ENCODE measurements around the gene ACTR6. TPM values are rescaled to one million over a fixed set of nuclear protein-coding genes. Genes with fewer than 3 reads are reported as not detected.
"Not testable (repeated sequence)": the region's sequence is repeated elsewhere in the genome, so short reads cannot be mapped to it uniquely, and the experiment has no call there.

The ACTR6 gene
- total RNA-seq, 3 donors from 2014 or later = 20.4 to 26.5 (median 21.4) TPM

DNA sequence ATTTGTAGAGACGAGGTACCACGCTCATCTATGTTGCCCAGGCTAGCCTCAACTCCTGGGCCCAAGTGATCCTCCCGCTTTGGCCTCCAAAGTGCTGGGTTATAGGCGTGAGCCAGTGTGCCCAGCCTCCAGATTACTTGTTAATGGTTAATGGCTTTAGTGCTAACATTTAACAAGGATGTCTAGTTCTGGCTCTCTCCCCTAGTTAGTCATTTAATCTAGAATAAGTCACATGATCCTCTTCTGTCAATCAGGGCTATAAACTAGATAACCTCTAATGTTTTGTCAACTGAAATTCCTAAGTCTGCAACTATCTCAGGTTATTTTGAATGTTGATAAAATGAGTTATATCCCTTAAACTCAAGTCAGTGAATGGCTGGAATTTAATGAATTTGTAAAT lies 15.7 kb downstream of the ACTR6 start:
- TF ChIP-seq, protein P1, sequence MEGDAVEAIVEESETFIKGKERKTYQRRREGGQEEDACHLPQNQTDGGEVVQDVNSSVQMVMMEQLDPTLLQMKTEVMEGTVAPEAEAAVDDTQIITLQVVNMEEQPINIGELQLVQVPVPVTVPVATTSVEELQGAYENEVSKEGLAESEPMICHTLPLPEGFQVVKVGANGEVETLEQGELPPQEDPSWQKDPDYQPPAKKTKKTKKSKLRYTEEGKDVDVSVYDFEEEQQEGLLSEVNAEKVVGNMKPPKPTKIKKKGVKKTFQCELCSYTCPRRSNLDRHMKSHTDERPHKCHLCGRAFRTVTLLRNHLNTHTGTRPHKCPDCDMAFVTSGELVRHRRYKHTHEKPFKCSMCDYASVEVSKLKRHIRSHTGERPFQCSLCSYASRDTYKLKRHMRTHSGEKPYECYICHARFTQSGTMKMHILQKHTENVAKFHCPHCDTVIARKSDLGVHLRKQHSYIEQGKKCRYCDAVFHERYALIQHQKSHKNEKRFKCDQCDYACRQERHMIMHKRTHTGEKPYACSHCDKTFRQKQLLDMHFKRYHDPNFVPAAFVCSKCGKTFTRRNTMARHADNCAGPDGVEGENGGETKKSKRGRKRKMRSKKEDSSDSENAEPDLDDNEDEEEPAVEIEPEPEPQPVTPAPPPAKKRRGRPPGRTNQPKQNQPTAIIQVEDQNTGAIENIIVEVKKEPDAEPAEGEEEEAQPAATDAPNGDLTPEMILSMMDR (IDR thresholded peaks at IDR 0.05) = no peak
- H3K36me3 ChIP-seq (ENCODE audit: low read depth) = no peaks in the 10 kb centered on the region
- ATAC-seq = peak; percentile 88

DNA sequence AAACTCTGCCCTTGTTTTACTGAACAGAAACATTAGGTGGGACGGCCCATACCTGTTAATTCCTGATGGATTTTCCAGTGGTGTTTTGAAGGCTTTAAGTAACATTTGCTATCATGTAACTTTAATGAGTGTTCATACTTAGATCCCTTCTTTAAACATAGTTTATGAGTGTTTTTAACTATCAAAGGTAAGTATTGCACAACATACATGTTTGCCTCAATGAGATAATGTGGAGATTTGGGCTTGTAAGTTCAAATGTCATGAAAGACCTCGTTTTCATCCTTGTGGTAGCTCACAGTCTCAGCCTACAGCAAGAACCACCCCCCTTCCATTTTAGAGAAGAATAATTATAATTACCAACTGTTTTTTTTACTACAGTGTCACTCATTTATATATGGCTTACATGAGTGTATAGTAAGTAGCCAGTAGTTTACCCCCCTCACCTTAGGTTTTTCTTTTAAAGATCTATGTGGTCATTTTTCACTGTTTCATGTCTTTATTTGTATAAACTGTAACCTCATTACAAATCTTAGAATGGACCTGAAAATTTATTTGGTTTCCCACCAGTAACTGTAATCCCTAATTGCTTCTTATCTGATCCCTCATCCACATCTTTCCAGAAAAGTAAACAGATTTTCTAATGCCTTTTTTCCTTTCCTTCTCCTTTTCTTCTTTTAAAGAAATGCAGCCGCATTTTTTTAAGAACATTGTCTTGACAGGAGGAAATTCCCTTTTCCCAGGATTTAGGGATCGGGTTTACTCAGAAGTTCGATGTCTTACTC lies 18.9 kb downstream of the ACTR6 start:
- TF ChIP-seq, protein P1 (IDR thresholded peaks at IDR 0.05) = no peak
- no peak for ATAC-seq
- no peak overlapping the region for H3K4me3 ChIP-seq
- H3K36me3 ChIP-seq (ENCODE audit: low read depth) = no peaks in the 10 kb centered on the region
- DNase-seq = no peak
- H3K9me3 ChIP-seq = no peaks in the 10 kb centered on the region
- peaks cover 5% of the 10 kb centered on the region for H3K4me1 ChIP-seq (ENCODE audit: low read depth)
- intact Hi-C loops (cut with DNase I, micrococcal nuclease) = no loop called here

More for the DNA sequence above, 15.7 kb downstream of the ACTR6 start:
- no peak for DNase-seq
- intact Hi-C loops (cut with DNase I, micrococcal nuclease) = no loop called here
- no peaks in the 10 kb centered on the region for H3K9me3 ChIP-seq
- peaks cover 5% of the 10 kb centered on the region for H3K4me1 ChIP-seq (ENCODE audit: low read depth)
- no peak overlapping the region for H3K4me3 ChIP-seq

DNA sequence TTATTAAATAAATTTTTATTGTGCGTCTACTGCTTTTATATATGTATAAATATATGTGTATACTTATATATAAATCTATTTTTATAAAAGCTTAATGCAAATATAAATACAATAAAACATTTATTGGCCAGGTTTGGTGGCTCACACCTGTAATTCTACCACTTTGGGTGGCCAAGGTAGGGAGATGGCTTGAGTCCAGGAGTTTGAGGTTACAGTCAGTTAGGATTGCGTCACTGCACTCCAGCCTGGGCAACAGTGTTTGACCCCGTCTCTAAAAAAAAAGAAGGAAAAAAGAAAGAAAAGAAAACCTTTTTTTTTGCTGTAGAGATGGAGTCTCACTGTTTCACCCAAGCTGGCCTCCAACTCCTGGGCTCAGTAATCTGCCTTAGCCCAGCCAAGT lies 20.9 kb downstream of the ACTR6 start:
- intact Hi-C loops (cut with DNase I, micrococcal nuclease) = no loop called here
- ATAC-seq (peak; percentile 51), DNase-seq (no peak)
- H3K4me3 ChIP-seq = no peak overlapping the region
- no peaks in the 10 kb centered on the region for H3K4me1 ChIP-seq (ENCODE audit: low read depth)
- no peaks in the 10 kb centered on the region for H3K9me3 ChIP-seq
- TF ChIP-seq, protein P1 (IDR thresholded peaks at IDR 0.05) = no peak
- no peaks in the 10 kb centered on the region for H3K36me3 ChIP-seq (ENCODE audit: low read depth)

DNA sequence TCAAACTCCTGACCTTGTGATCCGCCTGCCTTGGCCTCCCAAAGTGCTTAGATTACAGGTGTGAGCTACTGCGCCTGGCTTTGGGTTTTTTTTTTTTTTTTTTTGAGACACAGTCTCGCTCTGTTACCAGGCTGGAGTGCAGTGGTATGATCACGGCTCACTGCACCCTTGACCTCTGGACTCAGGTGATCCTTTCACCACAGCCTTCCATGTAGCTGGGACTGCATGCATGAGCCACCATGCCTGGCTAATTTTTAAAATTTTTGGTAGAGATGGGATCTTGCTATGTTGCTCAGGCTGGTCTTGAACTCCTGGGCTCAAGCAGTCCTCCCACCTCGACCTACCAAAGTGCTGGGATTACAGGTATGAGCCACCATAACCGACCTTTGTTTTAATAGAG lies 21.6 kb downstream of the ACTR6 start:
- H3K4me1 ChIP-seq (ENCODE audit: low read depth); H3K9me3 ChIP-seq; ATAC-seq; DNase-seq; H3K36me3 ChIP-seq (ENCODE audit: low read depth); intact Hi-C loops (cut with DNase I, micrococcal nuclease); H3K4me3 ChIP-seq: not testable (repeated sequence)

DNA sequence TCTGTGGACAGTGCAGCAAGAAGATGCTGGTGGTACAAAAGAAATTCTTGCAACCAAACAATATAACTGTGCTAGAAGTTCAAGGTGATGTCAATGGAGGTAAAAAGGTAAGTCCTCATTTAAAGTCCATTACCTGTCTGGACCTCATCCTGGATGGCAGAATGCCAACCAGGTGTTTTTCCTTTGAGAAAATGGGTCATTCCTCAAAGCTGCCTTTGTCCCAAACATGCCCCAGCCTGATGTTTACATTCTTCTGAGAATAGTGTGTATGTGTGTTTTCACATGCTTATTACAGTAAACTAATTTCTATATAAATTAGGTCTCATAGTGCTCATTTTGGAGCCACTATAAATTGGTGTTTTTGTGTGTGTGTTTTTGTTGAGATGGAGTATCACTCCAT lies 24.9 kb downstream of the ACTR6 start:
- Histone ChIP-seq H3K9me3 (no peaks in the 10 kb centered on the region), H3K4me3 (no peak overlapping the region), H3K36me3 (ENCODE audit: low read depth) (no peaks in the 10 kb centered on the region), H3K4me1 (ENCODE audit: low read depth) (no peaks in the 10 kb centered on the region)
- DNase-seq (no peak), ATAC-seq (no peak)
- intact Hi-C loops (cut with DNase I, micrococcal nuclease) = no loop called here
- TF ChIP-seq, protein P1 (IDR thresholded peaks at IDR 0.05) = no peak

DNA sequence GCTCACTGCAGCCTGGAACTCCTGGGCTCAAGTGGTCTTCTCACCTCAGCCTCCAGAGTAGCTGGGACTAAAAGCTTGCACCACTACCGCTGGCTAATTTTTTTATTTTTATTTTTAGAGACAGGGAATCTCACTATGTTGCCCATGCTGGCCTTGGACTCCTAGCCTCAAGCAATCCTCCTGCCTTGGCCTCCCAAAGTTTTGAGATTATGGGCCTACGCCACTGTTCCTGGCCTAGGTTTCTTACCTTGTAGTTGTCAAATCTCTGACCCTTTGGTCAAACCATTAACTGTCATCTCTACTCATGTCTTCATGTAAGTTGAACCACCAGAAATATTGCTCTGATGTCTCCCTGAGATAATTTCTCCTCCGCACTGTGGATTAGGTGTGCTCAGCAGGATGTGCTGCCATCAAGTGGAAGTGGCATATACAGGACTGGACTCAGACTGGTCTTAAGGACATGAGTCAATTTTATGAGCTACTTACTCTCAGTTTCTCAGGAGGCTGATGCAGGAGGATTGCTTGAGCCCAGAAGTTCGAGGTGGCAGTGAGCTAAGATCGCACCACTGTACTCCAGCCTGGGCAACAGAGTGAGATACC lies 28.5 kb downstream of the ACTR6 start:
- Histone ChIP-seq H3K4me1 (ENCODE audit: low read depth) (peaks cover 1% of the 10 kb centered on the region), H3K4me3 (no peak overlapping the region), H3K36me3 (ENCODE audit: low read depth) (no peaks in the 10 kb centered on the region), H3K9me3 (no peaks in the 10 kb centered on the region)
- ATAC-seq (peak; percentile 86), DNase-seq (no peak)
- intact Hi-C loops (cut with DNase I, micrococcal nuclease) = no loop called here
- TF ChIP-seq, protein P1 (IDR thresholded peaks at IDR 0.05) = no peak
